Effector CD8-positive, alpha-beta T cell (primary cell): Measurements from ENCODE around the gene TMEM72.

Experiments used
- DNase-seq: peaks from one replicate; lab custom pipeline; 2025; lab: John Stamatoyannopoulos, UW

Gene TMEM72

GRCh38 chr10:44968091-44968490 is 57.0 kb downstream of the TMEM72 start:
- DNase-seq, result no peak

- no peak for DNase-seq
Measured at GRCh38 chr10:44968500-44969400, 57.6 kb downstream of the TMEM72 start.

DNA sequence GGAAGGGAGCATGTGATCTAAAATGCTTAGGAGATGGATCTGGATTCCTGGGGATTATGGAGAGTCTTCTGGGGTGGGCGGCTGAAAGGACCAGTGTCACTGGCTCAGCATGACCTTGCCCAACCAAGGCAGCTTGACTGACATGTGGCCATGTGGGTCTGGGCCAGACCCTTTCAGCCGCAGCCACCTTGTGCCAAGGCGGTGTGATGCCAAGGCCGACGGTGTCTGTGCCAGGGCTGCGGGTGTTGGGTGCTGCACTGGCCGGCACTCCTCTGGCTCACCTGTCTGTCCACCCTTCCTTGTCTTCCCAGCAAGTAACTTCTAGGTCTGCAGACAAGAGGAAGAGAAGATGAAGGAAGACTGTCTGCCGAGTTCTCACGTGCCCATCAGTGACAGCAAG is 58.7 kb downstream of the TMEM72 start:
- DNase-seq, result no peak

- no peak for DNase-seq
Measured at GRCh38 chr10:44970812-44971395, 59.8 kb downstream of the TMEM72 start.

- no peak for DNase-seq
Measured at GRCh38 chr10:44971434-44971833, 60.3 kb downstream of the TMEM72 start.

GRCh38 chr10:44971935-44972757 is 61.0 kb downstream of the TMEM72 start:
- no peak for DNase-seq

- DNase-seq, result no peak
Measured at GRCh38 chr10:44972874-44973306, 61.8 kb downstream of the TMEM72 start.

GRCh38 chr10:44973323-44974081 is 62.4 kb downstream of the TMEM72 start:
- DNase-seq, result no peak

DNA sequence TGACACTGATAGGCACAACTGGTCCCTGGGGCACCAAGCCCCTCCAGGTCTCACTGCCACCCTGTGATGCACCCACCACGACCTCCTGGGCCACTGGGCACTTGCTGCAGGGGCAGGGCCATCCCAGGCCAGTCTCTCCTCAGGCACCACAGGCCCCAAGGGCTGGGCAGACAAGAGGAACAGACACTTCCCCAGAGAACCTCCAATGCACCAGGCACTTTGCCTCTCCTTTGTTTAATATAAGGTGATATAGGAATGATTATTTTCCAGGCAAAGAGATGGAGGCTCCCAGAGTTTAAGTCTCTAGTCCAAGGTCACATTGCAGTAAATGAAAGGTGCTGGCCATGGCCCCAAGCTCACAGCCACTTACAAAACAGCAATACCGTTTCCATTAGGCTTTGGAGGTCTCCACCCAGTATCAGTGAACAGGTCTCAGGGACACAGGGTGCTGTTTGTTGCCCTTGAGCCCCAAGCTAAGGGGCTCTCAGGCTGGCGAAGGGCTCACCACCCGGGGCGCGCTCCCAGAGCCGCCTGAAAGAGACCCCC is 63.0 kb downstream of the TMEM72 start:
- DNase-seq, result no peak

DNA sequence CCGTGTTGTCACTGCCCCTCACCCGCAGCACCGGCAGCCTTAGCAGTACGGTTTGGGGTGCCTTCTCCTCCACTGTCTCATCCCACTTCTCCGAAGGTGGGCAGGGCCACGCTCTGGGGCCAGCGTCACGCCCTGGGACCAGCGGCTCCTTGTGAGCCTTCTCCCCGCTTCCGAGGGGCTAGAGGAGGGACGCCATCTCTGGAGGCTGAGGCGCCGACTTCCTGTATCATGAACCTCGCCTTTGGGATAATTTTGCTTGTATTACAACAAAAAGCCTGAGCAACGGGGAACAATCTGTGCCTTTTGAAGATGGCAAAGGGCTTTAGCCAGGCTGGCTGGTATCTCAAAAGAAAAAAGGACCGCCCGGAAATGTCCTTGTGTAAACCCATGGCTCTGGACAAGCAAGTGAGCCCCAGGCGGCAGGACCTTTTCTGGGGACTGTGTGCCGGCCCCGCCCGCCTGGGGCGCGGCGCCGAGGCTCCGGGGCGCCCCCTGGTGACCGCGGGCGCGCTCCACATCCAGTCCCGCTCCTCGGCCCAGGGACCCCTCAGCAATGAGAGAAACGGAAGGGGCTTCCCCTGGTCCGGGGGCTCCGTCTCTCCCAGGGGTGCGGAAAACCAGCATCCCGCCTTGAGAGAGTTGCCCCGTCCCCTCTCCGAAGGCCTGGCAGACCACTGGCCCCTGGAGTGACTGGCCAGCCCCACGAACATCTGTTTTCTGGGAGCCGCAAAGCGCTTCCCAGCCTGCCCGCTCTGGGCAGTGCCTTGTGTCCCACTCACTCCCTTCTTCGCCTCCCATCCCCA is 63.7 kb downstream of the TMEM72 start:
- peak; percentile 48 for DNase-seq

DNA sequence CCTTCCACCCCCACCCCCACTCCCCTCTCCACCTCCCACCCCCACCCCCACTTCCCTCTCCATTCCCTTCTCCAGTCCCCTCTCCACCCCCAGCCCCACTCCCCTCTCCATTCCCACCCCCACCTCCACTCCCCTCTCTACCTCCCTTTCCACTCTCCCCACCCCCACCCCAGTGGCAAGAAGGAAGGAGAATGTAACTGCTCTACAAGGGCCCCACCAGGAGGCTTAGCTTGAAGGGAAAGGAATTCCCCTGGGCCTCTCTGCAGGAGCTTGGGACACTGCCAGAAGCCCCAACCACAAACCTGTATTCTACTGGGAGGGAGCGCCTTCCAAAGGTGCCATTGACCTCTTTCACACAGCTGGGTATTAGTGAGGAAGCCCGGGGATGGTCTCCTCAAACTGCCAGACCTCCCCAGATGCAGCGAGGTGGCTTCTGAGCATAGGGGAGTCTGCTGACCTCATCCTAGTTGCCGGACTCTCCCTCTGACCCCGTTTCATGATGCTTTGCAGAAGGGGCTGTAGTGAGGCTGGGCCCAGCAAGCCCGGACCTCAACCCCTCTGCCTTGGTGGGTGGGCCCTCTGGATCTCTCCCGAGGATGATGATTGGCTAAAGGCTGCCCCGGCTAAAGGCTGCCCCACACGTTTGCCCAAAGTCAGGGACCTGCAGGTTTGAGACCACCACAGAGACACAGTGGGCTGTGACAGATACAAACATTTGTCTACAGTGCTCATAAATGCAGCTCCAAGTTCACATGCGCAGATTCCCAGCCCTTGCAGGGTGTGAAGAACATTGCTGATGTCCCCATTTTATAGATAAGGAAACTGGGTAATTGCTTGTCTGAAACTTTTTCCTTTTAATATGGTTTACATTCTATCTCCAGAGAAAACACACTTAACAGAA is 64.5 kb downstream of the TMEM72 start:
- DNase-seq, result no peak

GRCh38 chr10:44976352-44977198 is 65.4 kb downstream of the TMEM72 start:
- DNase-seq, result no peak

GRCh38 chr10:44977287-44978212 is 66.4 kb downstream of the TMEM72 start:
- DNase-seq, result no peak

DNA sequence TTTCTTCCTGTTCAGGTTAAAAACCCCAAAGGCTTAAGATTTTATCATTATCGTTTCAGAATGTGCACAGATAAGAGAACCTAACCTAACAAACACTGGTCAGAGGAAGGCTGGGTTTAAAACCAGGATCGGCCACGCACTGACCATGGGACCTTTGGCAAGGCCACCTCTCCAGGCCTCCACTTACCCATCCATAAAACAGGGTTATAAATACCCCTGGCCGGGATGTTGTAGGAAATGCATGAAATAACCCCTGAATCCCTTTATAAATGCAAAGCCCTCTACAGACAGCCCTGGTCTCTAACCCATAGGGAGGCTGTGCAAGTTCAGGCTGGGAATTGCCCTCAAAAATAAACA is 67.1 kb downstream of the TMEM72 start:
- DNase-seq, result no peak

- DNase-seq, result no peak
Measured at GRCh38 chr10:44978570-44979280, 67.6 kb downstream of the TMEM72 start, which contains the start of gene DEPP1. DEPP1 (minus strand) TSS chr10:44978809; CDS start chr10:44978030, 779 bp downstream.

- no peak for DNase-seq
Measured at GRCh38 chr10:44979281-44980191, 68.4 kb downstream of the TMEM72 start.
